Body of pancreas (tissue), 4 donors: ENCODE measurements around the gene CROCC2.

ENCODE experiments used
- CTCF ChIP-seq, 7 experiments: fragments of 450-650 bp in 4 of 7; fragments of 200-600 bp in 3 of 7; sonication (generic) in 3 of 7; IDR thresholded peaks; one replicate each; pipeline ENCODE4 v1.5.1; 2016 to 2019; ENCODE audit warnings: antibody characterized with exemption in 7 of 7
- POLR2A ChIP-seq, 3 donors: fragments of 450-650 bp; IDR thresholded peaks; one replicate each; pipeline ENCODE4 v1.6.1; 2016; ENCODE audit warnings: antibody characterized with exemption in 3 of 3, mild to moderate bottlenecking in 2 of 3

- TF ChIP-seq CTCF (IDR thresholded peaks at IDR 0.05) (no peak), POLR2A (IDR thresholded peaks at IDR 0.05) (no peak)
These were observed 56.3 kb downstream of the CROCC2 start for GRCh38 chr2:240962300-240963064.
